RWPE2 (cell line): Measurements from ENCODE around the gene HLCS.

ENCODE experiments used
- ATAC-seq: fragments of 200-7000 bp; cut with Tn5 transposase; 3 replicates; pipeline ENCODE4 v1.9.1; 2021; ENCODE audit warnings: low read depth
- DNase-seq: peaks from one replicate; pipeline ENCODE4 v3.0.0-alpha.2; 2020; ENCODE audit warnings: low spot score
- H3K27ac ChIP-seq: fragments of 450-650 bp; 2 replicates; pipeline ENCODE4 v1.5.1; 2017; ENCODE audit warnings: mild to moderate bottlenecking; ENCODE audit not compliant: poor library complexity, severe bottlenecking
- H3K27me3 ChIP-seq: fragments of 250-450 bp; sonication (Bioruptor Pico); 2 replicates; pipeline ENCODE4 v1.5.1; 2021; ENCODE audit warnings: mild to moderate bottlenecking, moderate library complexity; ENCODE audit not compliant: insufficient read depth, poor library complexity, severe bottlenecking
- H3K36me3 ChIP-seq: fragments of 250-450 bp; sonication (Bioruptor Pico); 2 replicates; pipeline ENCODE4 v1.5.1; 2020; ENCODE audit warnings: low read depth, mild to moderate bottlenecking, moderate library complexity
- H3K4me1 ChIP-seq: fragments of 250-450 bp; sonication (Bioruptor Pico); 2 replicates; pipeline ENCODE4 v1.5.1; 2021; ENCODE audit warnings: mild to moderate bottlenecking, moderate library complexity; ENCODE audit not compliant: insufficient read depth, poor library complexity, severe bottlenecking
- H3K4me3 ChIP-seq: fragments of 250-450 bp; sonication (Bioruptor Pico); 2 replicates; pipeline ENCODE4 v1.5.1; 2021; ENCODE audit warnings: mild to moderate bottlenecking, moderate library complexity; ENCODE audit not compliant: severe bottlenecking
- H3K9me3 ChIP-seq: fragments of 250-450 bp; sonication (Bioruptor Pico); 2 replicates; pipeline ENCODE4 v1.5.1; 2021; ENCODE audit warnings: mild to moderate bottlenecking, moderate library complexity; ENCODE audit not compliant: severe bottlenecking
- CTCF ChIP-seq: fragments of 450-650 bp; IDR thresholded peaks from one replicate; pipeline ENCODE4 v1.5.1; 2017; ENCODE audit warnings: mild to moderate bottlenecking, moderate library complexity; ENCODE audit not compliant: poor library complexity, severe bottlenecking

The HLCS gene

DNA sequence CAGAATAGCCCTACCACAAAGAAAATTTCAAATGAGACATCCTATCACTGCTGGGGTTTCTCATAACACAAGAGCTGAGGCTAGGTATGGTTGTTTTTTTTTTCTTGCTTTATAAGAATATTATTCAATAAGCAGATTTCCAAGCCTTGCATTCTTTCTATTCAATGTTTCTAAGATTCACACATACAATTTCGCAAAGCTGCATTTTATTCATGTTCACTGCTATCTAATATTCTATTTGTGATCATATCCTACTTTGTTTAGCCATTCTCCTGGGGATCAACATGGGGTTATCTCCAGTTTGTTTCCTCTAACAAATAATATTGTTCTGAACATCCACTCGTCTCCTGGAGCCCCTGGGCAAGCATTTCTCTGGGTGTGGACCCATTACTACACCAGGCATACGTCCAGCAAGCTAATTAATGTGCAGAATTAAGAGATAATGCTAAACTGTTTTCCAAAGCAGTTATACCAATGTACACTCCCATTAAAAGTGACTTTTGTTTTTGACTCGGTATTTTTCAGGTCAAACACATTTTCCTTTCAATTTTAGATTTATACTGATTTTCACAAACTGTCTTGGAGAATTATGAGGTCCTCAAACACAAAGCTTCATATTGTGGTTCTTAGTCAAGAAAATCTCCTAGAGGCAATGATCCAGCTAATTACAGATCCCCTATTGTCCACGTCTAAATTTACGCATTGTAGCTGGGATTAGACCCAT lies 15.7 kb upstream of the HLCS start:
- Histone ChIP-seq H3K27me3 (no peaks in the 10 kb centered on the region), H3K27ac (no peak overlapping the region), H3K4me1 (peaks cover 6% of the 10 kb centered on the region), H3K36me3 (no peaks in the 10 kb centered on the region), H3K4me3 (no peak overlapping the region), H3K9me3 (no peaks in the 10 kb centered on the region)
- no peak for TF ChIP-seq CTCF
- ATAC-seq (no peak), DNase-seq (no peak)

GRCh38 chr21:36981049-36981391 lies 14.6 kb upstream of the HLCS start:
- TF ChIP-seq CTCF, result no peak
- Histone ChIP-seq H3K27ac (no peak overlapping the region), H3K36me3 (no peaks in the 10 kb centered on the region), H3K4me1 (peaks cover 7% of the 10 kb centered on the region), H3K4me3 (no peak overlapping the region), H3K9me3 (no peaks in the 10 kb centered on the region), H3K27me3 (no peaks in the 10 kb centered on the region)
- DNase-seq (no peak), ATAC-seq (no peak)

- Histone ChIP-seq H3K9me3 (no peaks in the 10 kb centered on the region), H3K36me3 (no peaks in the 10 kb centered on the region), H3K27ac (no peak overlapping the region), H3K27me3 (no peaks in the 10 kb centered on the region), H3K4me3 (peak overlapping the region; percentile 27), H3K4me1 (peaks cover 7% of the 10 kb centered on the region)
- ATAC-seq (peak; percentile 74), DNase-seq (no peak)
- no peak for TF ChIP-seq CTCF
These were observed 14.0 kb upstream of the HLCS start for GRCh38 chr21:36980280-36981048.

DNA sequence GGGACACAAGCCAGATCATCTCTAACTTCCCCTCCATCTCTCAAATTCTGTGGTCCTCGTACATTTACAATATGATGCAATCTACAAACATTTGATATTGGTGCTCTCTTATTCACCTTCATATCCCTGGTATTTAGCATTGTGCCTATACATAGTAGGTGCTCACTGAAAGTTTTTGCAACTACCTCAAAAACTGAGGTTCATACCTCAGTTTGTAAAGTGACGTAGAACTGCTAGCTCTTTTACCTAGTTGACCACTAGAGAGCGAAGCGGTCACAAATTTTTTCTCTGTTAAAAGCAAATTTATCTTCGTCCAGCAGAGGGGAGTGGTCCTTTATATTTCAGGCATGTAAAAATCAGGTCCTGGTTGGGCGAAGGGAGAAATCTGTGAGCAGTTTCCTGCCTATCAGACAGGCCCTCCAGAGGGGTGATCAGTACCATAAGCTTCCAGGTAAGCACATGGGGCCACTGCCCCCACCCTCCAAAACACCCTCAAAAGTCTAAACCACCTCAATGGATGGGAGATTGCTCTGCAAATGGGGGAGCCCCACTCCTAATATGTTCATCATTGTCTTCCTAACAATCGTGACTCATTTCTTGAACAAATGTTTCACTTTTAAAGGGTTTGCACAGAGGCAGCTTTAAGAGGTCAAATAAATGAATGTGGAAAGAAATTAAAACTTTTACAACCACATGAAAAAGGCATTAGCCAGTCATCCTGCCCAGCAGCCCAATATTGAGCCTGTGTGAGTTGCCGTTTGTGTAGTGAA lies 10.6 kb upstream of the HLCS start:
- Histone ChIP-seq H3K4me3 (no peak overlapping the region), H3K27ac (peak overlapping the region; percentile 36), H3K36me3 (no peaks in the 10 kb centered on the region), H3K9me3 (no peaks in the 10 kb centered on the region), H3K27me3 (no peaks in the 10 kb centered on the region), H3K4me1 (peaks cover 7% of the 10 kb centered on the region)
- ATAC-seq, result peak; percentile 77
- TF ChIP-seq CTCF, result peak; percentile 97
- DNase-seq, result no peak
